CD4-positive, alpha-beta memory T cell (primary cell): ENCODE results near the gene MYOZ3. TPM values are rescaled to one million over a fixed set of nuclear protein-coding genes. Genes with fewer than 3 reads are reported as not detected.

Source experiments
- polyA plus RNA-seq, 2 donors: library from polyadenylated mRNA; unstranded; fragments of 300-500 nt; fragmentation: Illumina TruSeq; gene quantifications; one replicate each; pipeline ENCODE4 v1.2.3, GENCODE V29; 2021
- total RNA-seq, 2 experiments: library from RNA; stranded (reverse); gene quantifications; one replicate each; pipeline ENCODE4 v1.2.3, GENCODE V29; 2021

Gene MYOZ3
- total and polyA plus RNA-seq, 4 experiments from 2014 or later = not detected

Other genes starting within 250 kb of the MYOZ3 start
- gene CD74, start 248.3 kb upstream of the MYOZ3 start, total RNA-seq = 100 to 1,000 TPM; 178 to 181 TPM
- gene CD74, start 248.3 kb upstream of the MYOZ3 start, polyA plus RNA-seq = 100 to 1,000 TPM; 295 to 703 TPM
- 1,000 to 10,000 TPM; 5,260 to 5,575 TPM for gene RPS14, start 211.5 kb upstream of the MYOZ3 start, total RNA-seq
- 1,000 to 10,000 TPM; 7,865 to 9,996 TPM for gene RPS14, start 211.5 kb upstream of the MYOZ3 start, polyA plus RNA-seq
- gene NDST1, start 153.1 kb upstream of the MYOZ3 start, total RNA-seq = under 1 TPM; 0.35 to 0.64 TPM
- under 1 TPM in 1 of 2 donors, not detected in 1; 0.29 TPM for gene NDST1, start 153.1 kb upstream of the MYOZ3 start, polyA plus RNA-seq
- under 1 TPM in 1 of 2 experiments, not detected in 1; 0.06 TPM for gene SYNPO, start 20.6 kb upstream of the MYOZ3 start, total RNA-seq
- gene SYNPO, start 20.6 kb upstream of the MYOZ3 start, polyA plus RNA-seq = not detected
- 10 to 100 TPM; 91.0 to 91.2 TPM for gene RBM22, start 39.8 kb downstream of the MYOZ3 start, total RNA-seq
- 10 to 100 TPM; 52.4 to 69.4 TPM for gene RBM22, start 39.8 kb downstream of the MYOZ3 start, polyA plus RNA-seq
- gene DCTN4, start 97.8 kb downstream of the MYOZ3 start, total RNA-seq = 10 to 100 TPM; 45.5 to 46.0 TPM
- gene DCTN4, start 97.8 kb downstream of the MYOZ3 start, polyA plus RNA-seq = 1 to 10 TPM; 8.8 to 9.0 TPM
- gene SMIM3, start 117.5 kb downstream of the MYOZ3 start, total RNA-seq = 1 to 10 TPM; 7.9 to 8.0 TPM
- gene SMIM3, start 117.5 kb downstream of the MYOZ3 start, polyA plus RNA-seq = 10 to 100 TPM; 19.3 to 19.7 TPM
- 1 to 10 TPM; 3.9 to 4.7 TPM for gene IRGM, start 185.3 kb downstream of the MYOZ3 start, total RNA-seq
- gene IRGM, start 185.3 kb downstream of the MYOZ3 start, polyA plus RNA-seq = 1 to 10 TPM; 1.5 to 3.9 TPM
- 1 to 10 TPM; 1.0 to 1.2 TPM for gene ZNF300, start 243.7 kb downstream of the MYOZ3 start, total RNA-seq
- 1 to 10 TPM in 1 of 2 donors, under 1 TPM in 1; 0.25 to 1.2 TPM for gene ZNF300, start 243.7 kb downstream of the MYOZ3 start, polyA plus RNA-seq